ENCODE results near the gene LRATD1. TPM values are rescaled to one million over a fixed set of nuclear protein-coding genes. Genes with fewer than 3 reads are reported as not detected.
"Not testable (repeated sequence)": the region's sequence is repeated elsewhere in the genome, so short reads cannot be mapped to it uniquely, and the experiment has no call there.

Gene LRATD1
- polyA plus RNA-seq, 1 donor from 2014 or later, result not detected

GRCh38 chr2:14621906-14622549, 10.5 kb upstream of the LRATD1 start:
- no peak overlapping the region for H3K27ac Mint-ChIP-seq
- H3K4me1 Mint-ChIP-seq, result no peaks in the 10 kb centered on the region

DNA sequence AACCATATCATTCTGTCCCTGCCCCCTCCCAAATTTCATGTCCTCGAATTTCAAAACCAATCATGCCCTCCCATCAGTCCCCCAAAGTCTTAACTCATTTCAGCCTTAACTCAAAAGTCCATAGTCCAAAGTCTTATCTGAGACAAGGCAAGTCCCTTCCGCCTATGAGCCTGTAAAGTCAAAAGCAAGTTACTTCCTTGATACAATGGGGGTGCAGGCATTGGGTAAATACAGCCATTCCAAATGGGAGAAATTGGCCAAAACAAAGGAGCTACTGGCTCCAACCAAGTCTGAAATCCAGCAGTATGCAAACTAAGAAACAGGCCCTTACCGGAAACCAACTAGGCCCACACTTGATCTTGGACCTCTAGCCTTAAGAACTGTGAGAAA, 10.0 kb upstream of the LRATD1 start:
- not testable (repeated sequence) for H3K4me3 Mint-ChIP-seq, H3K9me3 Mint-ChIP-seq, H3K36me3 Mint-ChIP-seq, H3K4me1 Mint-ChIP-seq, H3K27ac Mint-ChIP-seq, H3K27me3 Mint-ChIP-seq

More at GRCh38 chr2:14621906-14622549, 10.5 kb upstream of the LRATD1 start:
- no peaks in the 10 kb centered on the region for H3K27me3 Mint-ChIP-seq
- H3K36me3 Mint-ChIP-seq, result no peaks in the 10 kb centered on the region
- H3K4me3 Mint-ChIP-seq, result no peak overlapping the region
- peaks cover 2 to 5% (median 2%) of the 10 kb centered on the region in 3 donors for H3K9me3 Mint-ChIP-seq

GRCh38 chr2:14623237-14623636, 9.3 kb upstream of the LRATD1 start:
- peaks cover 2 to 7% (median 2%) of the 10 kb centered on the region in 3 donors for H3K9me3 Mint-ChIP-seq
- H3K27me3 Mint-ChIP-seq, result no peaks in the 10 kb centered on the region
- H3K4me1 Mint-ChIP-seq, result no peaks in the 10 kb centered on the region
- H3K4me3 Mint-ChIP-seq, result no peak overlapping the region
- no peaks in the 10 kb centered on the region for H3K36me3 Mint-ChIP-seq
- no peak overlapping the region for H3K27ac Mint-ChIP-seq

DNA sequence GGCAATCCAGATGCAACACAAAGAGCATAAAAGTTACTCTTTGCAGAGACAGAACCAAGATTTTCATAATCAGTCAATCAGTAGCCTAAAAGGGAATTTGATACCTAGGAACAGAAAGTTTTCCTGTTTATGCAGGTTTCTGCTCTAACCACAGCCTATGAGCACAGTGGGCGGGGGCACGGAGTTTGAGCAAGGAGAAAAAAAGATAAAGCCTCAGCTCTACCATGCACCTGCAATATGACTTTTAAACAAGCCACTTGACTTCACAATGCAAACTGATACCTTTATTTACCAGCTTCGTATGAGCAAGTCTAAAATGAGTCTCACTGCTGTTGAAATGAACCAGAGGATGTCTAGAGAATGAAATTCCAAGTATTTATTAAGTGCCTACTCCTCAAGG, 5.6 kb upstream of the LRATD1 start:
- Mint-ChIP-seq H3K27ac (no peak overlapping the region), H3K27me3 (peaks cover 12% of the 10 kb centered on the region), H3K4me1 (no peaks in the 10 kb centered on the region), H3K9me3 (peaks cover 0 to 7% (median 2%) of the 10 kb centered on the region in 3 donors), H3K36me3 (no peaks in the 10 kb centered on the region), H3K4me3 (no peak overlapping the region)

- Mint-ChIP-seq H3K27ac (no peak overlapping the region), H3K9me3 (peaks cover 0 to 3% (median 0%) of the 10 kb centered on the region in 3 donors)
Observed at GRCh38 chr2:14628901-14629300, 3.6 kb upstream of the LRATD1 start.

GRCh38 chr2:14631406-14632040, 994 bp upstream of the LRATD1 start:
- H3K27ac Mint-ChIP-seq, result peak overlapping the region in 1 of 3 donors; percentile 90
- H3K27me3 Mint-ChIP-seq, result peaks cover 40% of the 10 kb centered on the region
- peaks cover 0 to 5% (median 2%) of the 10 kb centered on the region in 3 donors for H3K4me1 Mint-ChIP-seq
- H3K4me3 Mint-ChIP-seq, result no peak overlapping the region
- H3K9me3 Mint-ChIP-seq, result peaks cover 0 to 3% (median 3%) of the 10 kb centered on the region in 3 donors
- H3K36me3 Mint-ChIP-seq, result no peaks in the 10 kb centered on the region

More at GRCh38 chr2:14628901-14629300, 3.6 kb upstream of the LRATD1 start:
- no peaks in the 10 kb centered on the region for H3K36me3 Mint-ChIP-seq
- H3K4me1 Mint-ChIP-seq, result peaks cover 0 to 5% (median 2%) of the 10 kb centered on the region in 3 donors
- peaks cover 24% of the 10 kb centered on the region for H3K27me3 Mint-ChIP-seq
- H3K4me3 Mint-ChIP-seq, result no peak overlapping the region

- Mint-ChIP-seq H3K9me3 (peaks cover 0 to 3% (median 3%) of the 10 kb centered on the region in 3 donors), H3K27me3 (peaks cover 46% of the 10 kb centered on the region), H3K4me3 (peak overlapping the region in 1 of 4 donors; percentile 41), H3K27ac (no peak overlapping the region), H3K36me3 (no peaks in the 10 kb centered on the region), H3K4me1 (peaks cover 0 to 5% (median 2%) of the 10 kb centered on the region in 3 donors)
Observed at GRCh38 chr2:14633061-14633460, 544 bp downstream of the LRATD1 start.

DNA sequence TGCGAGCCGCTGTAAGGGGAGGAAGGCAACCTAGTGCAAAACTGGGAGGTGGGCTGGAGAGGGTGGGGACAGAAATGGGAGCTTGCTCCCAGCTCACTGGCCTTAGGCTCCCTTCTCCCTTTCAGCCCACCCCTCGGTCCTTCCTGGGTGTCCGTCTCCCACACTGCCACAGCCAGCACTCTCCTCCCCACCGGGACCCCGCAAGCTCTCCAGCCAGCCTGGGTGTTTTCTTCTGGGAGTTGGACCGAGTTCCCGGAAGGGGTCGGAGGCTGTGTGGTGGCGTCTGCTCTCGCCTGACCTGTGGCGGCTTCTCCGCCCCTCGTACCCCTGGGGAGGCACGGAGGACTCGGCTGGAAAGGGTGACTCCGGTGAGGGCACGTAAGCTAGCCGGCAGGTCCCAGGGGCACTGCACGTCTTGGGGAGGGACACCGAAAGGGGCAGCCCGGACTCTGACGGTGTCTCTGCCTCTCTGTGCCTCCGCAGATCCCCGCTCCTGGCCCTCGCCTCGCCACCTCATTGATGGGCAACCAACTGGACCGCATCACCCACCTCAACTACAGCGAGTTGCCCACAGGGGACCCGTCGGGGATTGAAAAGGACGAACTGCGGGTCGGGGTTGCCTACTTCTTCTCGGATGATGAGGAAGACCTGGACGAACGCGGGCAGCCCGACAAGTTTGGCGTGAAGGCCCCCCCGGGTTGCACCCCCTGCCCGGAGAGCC, 1.1 kb downstream of the LRATD1 start:
- H3K9me3 Mint-ChIP-seq, result peaks cover 0 to 3% (median 0%) of the 10 kb centered on the region in 3 donors
- H3K4me3 Mint-ChIP-seq, result peak overlapping the region in 1 of 4 donors; percentile 41
- H3K27me3 Mint-ChIP-seq, result peaks cover 46% of the 10 kb centered on the region
- no peaks in the 10 kb centered on the region for H3K36me3 Mint-ChIP-seq
- H3K27ac Mint-ChIP-seq, result peak overlapping the region in 1 of 3 donors; percentile 53
- H3K4me1 Mint-ChIP-seq, result peaks cover 0 to 5% (median 2%) of the 10 kb centered on the region in 3 donors

GRCh38 chr2:14634182-14634488, 1.6 kb downstream of the LRATD1 start:
- Mint-ChIP-seq H3K9me3 (peaks cover 0 to 3% (median 0%) of the 10 kb centered on the region in 3 donors), H3K27ac (no peak overlapping the region), H3K27me3 (peaks cover 46% of the 10 kb centered on the region), H3K4me3 (no peak overlapping the region), H3K36me3 (no peaks in the 10 kb centered on the region), H3K4me1 (peaks cover 0 to 5% (median 2%) of the 10 kb centered on the region in 3 donors)

DNA sequence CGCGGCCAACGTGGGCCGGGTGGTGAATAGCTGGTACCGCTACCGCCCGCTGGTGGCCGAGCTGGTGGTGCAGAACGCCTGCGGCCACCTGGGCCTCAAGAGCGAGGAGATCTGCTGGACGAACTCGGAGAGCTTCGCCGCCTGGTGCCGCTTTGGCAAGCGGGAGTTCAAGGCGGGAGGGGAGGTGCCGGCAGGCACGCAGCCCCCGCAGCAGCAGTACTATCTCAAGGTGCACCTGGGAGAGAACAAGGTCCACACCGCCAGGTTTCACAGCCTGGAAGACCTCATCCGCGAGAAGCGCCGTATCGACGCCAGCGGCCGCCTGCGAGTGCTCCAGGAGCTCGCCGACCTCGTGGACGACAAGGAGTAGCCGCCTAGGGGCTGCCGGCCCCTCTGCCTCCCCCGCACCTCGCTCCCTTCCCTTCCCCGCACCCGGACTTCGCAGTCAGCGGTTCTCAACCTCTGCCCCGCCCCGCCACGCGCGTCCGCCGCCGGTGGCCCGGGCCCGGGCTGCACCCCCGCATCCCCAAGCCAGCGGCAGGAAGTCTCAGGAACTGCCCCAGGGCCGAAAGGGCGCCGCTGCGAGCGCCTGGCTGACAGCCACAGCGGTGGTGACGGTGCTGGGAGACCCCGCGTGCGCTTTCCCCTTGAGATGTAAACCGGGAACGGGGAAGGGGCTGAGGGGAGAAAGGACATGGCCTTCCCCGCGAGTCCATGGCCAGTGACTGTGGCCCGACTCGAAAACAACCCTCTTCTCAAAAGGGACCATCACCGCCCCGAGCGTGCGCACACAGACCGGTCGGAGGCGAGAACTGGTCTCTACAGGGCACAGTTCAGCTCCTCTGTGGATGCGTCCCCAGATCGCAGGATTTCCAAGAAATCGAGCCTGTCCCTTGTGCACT, 2.2 kb downstream of the LRATD1 start:
- Mint-ChIP-seq H3K9me3 (peaks cover 0 to 3% (median 0%) of the 10 kb centered on the region in 3 donors), H3K4me3 (no peak overlapping the region), H3K36me3 (no peaks in the 10 kb centered on the region), H3K4me1 (peaks cover 0 to 5% (median 2%) of the 10 kb centered on the region in 3 donors), H3K27ac (no peak overlapping the region), H3K27me3 (peaks cover 46% of the 10 kb centered on the region)

DNA sequence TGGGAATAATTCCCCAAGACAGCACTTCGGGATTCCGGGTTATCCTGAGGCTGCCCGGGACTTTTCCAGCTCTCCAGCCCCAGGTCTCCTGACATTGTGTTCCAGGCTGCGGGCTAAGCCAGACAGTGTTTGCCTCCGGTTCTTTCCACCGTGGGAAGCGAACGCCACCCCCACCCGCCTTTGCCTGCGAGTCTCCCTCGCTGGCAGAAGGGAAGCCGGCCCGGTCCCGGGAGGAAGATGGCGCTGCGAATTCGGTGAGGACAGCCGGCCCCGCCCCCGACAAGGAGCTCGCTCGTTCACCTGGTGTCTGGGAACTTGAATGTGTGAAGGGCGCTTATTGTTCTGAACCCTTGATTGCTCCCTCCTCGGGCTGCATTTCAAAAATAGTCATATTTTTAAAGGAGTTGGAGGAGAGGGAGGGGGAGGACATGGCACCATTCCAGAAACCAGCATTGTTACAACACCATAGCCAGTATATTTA, 2.9 kb downstream of the LRATD1 start:
- H3K4me1 Mint-ChIP-seq, result peaks cover 0 to 5% (median 2%) of the 10 kb centered on the region in 3 donors
- H3K27me3 Mint-ChIP-seq, result peaks cover 46% of the 10 kb centered on the region
- no peak overlapping the region for H3K4me3 Mint-ChIP-seq
- no peaks in the 10 kb centered on the region for H3K36me3 Mint-ChIP-seq
- H3K9me3 Mint-ChIP-seq, result peaks cover 0 to 3% (median 0%) of the 10 kb centered on the region in 3 donors
- no peak overlapping the region for H3K27ac Mint-ChIP-seq

- H3K27ac Mint-ChIP-seq, result no peak overlapping the region
- peaks cover 25% of the 10 kb centered on the region for H3K27me3 Mint-ChIP-seq
- no peak overlapping the region for H3K4me3 Mint-ChIP-seq
- peaks cover 0 to 3% (median 0%) of the 10 kb centered on the region in 3 donors for H3K9me3 Mint-ChIP-seq
- H3K36me3 Mint-ChIP-seq, result no peaks in the 10 kb centered on the region
- H3K4me1 Mint-ChIP-seq, result no peaks in the 10 kb centered on the region
Observed at GRCh38 chr2:14638488-14638887, 6.0 kb downstream of the LRATD1 start.

- Mint-ChIP-seq H3K27me3 (peaks cover 10% of the 10 kb centered on the region), H3K9me3 (peaks cover 0 to under 1% (median 0%) of the 10 kb centered on the region in 3 donors), H3K4me3 (no peak overlapping the region), H3K4me1 (no peaks in the 10 kb centered on the region), H3K27ac (no peak overlapping the region), H3K36me3 (no peaks in the 10 kb centered on the region)
Observed at GRCh38 chr2:14641116-14641515, 8.6 kb downstream of the LRATD1 start.

DNA sequence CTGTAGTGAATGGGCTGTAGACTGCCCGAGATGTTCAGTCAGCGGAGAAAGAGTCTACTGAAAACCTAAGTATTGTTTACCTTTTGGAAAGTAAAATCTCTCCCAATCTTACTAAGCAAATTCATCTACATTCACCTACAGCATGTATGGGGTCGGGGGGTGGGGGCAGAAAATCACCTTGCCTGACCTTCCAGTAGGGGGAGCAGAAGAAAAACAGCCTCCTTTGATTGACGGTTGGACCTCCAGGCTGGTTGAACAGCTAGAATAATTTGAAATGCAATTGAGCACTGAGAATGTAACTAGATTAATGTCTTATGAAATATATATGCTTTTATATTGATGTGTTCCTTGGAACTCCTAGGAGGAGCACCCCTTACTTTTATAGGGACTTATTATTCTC, 10.0 kb downstream of the LRATD1 start:
- no peaks in the 10 kb centered on the region for H3K4me1 Mint-ChIP-seq
- no peaks in the 10 kb centered on the region for H3K36me3 Mint-ChIP-seq
- no peak overlapping the region for H3K4me3 Mint-ChIP-seq
- H3K27ac Mint-ChIP-seq, result no peak overlapping the region
- no peaks in the 10 kb centered on the region for H3K27me3 Mint-ChIP-seq
- no peaks in the 10 kb centered on the region for H3K9me3 Mint-ChIP-seq

Data from IgD-negative memory B cell (primary cell).